ENCODE results near the gene ABCB11.

Gene ABCB11

GRCh38 chr2:169006665-169007064, 24.5 kb downstream of the ABCB11 start:
- no peak for DNase-seq

DNA sequence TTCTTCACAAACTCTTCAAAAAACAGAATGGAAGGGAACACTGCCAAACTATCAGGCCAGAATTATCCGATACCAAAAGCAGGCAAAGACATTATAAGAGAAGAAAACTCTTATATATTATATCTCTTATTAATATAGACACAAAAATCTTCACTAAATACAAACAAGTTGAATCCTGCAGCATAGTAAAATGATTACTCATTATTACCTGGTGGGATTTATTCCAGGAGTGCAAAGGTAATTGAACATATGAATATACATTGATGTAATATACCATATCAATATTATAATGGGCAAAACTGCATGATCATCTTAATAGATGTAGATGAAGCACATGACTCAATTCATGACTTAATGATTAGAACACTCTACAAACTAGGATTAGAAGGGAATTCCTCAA, 25.1 kb downstream of the ABCB11 start:
- no peak for DNase-seq

- no peak for DNase-seq
Observed at GRCh38 chr2:169005080-169005598, 26.0 kb downstream of the ABCB11 start.

- DNase-seq, result no peak
Observed at GRCh38 chr2:169002161-169002738, 28.9 kb downstream of the ABCB11 start.

- no peak for DNase-seq
Observed at GRCh38 chr2:169001116-169001815, 29.9 kb downstream of the ABCB11 start.

GRCh38 chr2:168999668-169000213, 31.4 kb downstream of the ABCB11 start:
- no peak for DNase-seq

- no peak for DNase-seq
Observed at GRCh38 chr2:168998609-168999211, 32.4 kb downstream of the ABCB11 start.

DNA sequence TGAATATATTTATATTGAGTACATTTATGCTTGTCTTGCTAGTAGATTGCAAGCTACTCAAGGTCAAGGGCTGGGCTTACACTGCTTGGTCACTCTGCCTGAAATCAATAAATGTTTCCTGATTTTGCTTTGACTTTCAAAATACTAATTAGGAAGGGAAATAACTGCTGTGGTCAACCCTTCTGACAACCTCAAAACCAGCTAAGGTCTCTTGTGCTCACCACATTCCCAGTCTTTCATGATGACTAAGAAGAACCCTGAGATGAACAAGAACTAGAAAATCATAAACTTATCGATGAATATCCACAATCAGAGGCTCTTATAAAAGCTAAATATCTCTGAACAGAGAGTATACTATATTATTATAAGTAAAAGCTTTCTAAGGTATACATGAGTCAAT, 33.3 kb downstream of the ABCB11 start:
- DNase-seq, result no peak

GRCh38 chr2:168997118-168997521, 34.0 kb downstream of the ABCB11 start:
- no peak for DNase-seq

GRCh38 chr2:168995744-168996143, 35.4 kb downstream of the ABCB11 start:
- no peak for DNase-seq

DNA sequence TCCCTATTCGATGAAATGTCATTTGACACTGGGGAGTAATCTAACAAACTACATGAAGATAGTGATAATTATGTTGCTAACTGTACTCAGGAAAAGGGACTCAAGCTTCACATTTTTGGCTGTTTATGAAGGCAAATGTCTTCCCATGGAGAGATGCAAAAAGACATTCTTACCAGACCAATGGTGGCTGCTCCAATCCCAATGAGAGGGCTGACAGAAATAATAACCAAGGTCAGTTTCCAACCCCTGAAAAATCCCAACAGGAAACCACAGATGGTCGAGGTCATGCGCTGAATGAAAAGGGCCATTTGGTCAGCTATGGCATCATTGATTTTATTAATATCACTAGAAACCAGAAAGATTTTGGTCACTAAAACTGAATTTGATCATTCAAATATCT, 37.6 kb downstream of the ABCB11 start:
- DNase-seq, result no peak

- DNase-seq, result no peak
Observed at GRCh38 chr2:168992591-168993349, 38.4 kb downstream of the ABCB11 start.

- DNase-seq, result no peak
Observed at GRCh38 chr2:168992026-168992425, 39.1 kb downstream of the ABCB11 start.

DNA sequence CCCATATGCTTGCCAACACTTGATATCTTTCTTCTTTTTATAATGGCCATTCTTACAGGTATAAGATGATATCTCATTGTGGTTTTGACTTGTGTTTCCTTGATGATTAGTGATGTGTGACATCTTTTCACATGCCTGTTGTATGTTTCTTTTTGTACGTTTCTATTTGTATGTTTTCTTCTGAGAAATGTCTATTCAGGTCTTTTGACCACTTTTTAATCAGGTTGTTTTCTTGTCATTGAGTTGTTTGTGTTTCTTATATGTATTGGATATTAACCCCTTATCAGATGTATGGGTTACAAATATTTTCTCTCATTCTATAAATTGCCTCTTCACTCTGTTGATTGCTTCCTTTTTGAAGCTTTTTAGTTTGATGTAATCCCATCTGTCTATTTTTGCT, 42.4 kb downstream of the ABCB11 start:
- no peak for DNase-seq

GRCh38 chr2:168986398-168986943, 44.7 kb downstream of the ABCB11 start:
- no peak for DNase-seq

- DNase-seq, result no peak
Observed at GRCh38 chr2:168981651-168982050, 49.5 kb downstream of the ABCB11 start.

DNA sequence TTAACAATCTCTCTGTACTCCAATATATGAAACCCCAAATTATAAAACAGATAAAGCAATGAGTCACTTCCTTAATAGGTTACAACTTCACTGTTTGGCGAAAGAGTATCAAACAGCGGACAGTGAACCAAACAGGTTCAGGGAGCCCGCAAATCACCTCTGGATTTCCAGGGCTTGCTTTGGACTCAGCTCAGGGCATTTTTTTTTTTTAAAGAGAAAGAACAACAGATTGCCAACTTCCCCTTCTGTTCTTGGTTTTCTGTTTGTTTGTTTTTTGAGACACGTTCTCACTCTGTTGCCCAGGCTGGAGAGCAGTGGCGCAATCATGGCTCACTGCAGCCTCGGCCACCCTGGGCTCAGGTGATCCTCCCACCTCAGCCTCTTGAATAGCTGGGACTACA, 52.7 kb downstream of the ABCB11 start:
- no peak for DNase-seq

GRCh38 chr2:168977608-168978007, 53.5 kb downstream of the ABCB11 start:
- no peak for DNase-seq

GRCh38 chr2:168976034-168976654, 55.0 kb downstream of the ABCB11 start:
- DNase-seq, result no peak

DNA sequence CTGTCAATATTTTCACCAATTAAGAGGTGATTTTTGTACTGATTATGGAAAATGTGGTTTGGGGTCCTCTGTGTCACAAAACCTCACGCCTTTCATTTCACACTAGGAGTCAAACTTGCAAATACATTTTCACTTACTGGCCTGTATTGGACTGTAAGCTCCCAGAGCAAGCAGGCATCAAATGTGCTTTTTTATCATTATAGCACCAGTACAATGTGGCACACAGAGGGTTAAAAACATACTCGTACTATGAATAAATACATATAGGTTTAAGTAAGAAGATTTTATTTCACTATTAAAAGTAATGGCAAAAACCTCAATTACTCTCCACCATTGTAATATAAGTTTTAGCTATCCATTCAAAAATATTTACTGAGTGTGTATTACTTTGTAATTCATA, 56.7 kb downstream of the ABCB11 start:
- no peak for DNase-seq

DNA sequence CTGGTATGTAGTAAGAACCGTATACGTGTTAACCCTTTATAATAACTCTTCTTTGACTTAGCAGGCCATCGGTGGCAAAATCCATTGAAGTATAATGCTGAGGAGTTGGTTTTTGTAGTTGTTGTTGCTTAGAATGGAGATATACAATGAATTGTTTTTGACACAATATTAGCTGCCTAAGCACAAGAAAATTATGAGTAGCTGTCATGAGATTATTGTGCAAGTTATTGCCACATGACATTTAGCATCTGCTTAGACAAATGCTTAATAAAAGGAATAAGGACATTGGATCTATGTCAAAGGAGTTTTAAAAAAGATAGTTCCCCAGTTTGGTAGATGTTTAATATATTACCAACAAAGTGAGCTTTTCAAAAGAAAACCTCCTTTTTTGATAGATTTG, 59.9 kb downstream of the ABCB11 start:
- DNase-seq, result no peak

GRCh38 chr2:168970711-168971233, 60.4 kb downstream of the ABCB11 start:
- DNase-seq, result no peak

Measured in stimulated activated CD4-positive, alpha-beta T cell treated with anti-CD3 and anti-CD28 coated beads, Interleukin-4, amount 100 ng/mL, for 1 hour (primary cell).